ENCODE data around the gene PDZRN3.

DNA sequence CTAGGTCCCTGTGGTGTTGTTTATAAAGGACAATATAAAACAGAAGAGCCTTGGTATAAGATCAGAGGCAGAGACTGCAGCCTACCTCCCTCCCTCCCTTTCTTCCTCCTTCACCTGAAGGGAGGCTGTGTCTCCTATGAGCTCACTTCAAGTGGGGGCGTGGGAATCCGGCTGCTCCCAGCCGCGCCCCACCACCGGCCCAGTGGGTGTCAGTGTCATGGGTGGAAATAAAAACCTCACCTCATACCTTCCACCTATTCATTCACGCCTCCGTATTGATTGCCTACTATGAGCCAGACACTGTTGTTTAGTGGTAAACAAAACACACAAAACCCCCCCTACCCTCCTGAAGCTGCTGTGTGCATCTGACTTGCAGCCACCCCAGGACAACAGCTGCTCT lies 181.9 kb downstream of the PDZRN3 start:
- no peak for TF ChIP-seq POLR2A (IDR thresholded peaks at IDR 0.05)
- no peak for TF ChIP-seq POLR2AphosphoS5 (IDR thresholded peaks at IDR 0.05)
